ENCODE measurements around the gene HMCN2. TPM values are rescaled to one million over a fixed set of nuclear protein-coding genes. Genes with fewer than 3 reads are reported as not detected.
"Not testable (repeated sequence)": the region's sequence is repeated elsewhere in the genome, so short reads cannot be mapped to it uniquely, and the experiment has no call there.

HMCN2 gene
- total and polyA plus RNA-seq, 2 donors: 0.90 to 2.2 TPM

DNA sequence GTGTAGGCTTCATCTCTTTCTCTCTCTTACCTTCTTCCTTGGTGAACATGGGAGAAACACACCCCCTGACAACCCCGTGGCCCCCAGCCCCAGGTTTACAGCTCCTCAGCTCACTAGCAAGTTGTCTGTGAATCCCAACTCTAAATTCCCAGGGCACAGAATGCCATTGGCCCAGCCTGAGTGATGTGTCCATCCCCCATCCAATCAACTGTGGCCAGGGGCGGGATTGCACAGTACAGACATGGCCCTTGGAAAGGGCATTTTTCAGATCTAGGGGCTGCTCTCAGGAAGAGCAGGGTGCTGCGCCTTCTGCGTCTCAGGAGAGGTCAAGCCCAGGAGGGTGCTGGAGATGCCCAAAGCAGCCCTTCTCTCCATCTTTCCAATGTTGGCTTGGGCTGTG lies 131.0 kb downstream of the HMCN2 start:
- H3K27me3 ChIP-seq (ENCODE audit: control insufficient read depth in 2 of 2, insufficient read depth in 1 of 2, low read length in 1 of 2): peaks cover 0 to 2% of the 10 kb centered on the region in 2 donors
- no peak for DNase-seq (ENCODE audit: low read depth in 6 of 9, low spot score in 9 of 9)
- 97% methylated on average over 4 of the region's 4 CpGs for WGBS

DNA sequence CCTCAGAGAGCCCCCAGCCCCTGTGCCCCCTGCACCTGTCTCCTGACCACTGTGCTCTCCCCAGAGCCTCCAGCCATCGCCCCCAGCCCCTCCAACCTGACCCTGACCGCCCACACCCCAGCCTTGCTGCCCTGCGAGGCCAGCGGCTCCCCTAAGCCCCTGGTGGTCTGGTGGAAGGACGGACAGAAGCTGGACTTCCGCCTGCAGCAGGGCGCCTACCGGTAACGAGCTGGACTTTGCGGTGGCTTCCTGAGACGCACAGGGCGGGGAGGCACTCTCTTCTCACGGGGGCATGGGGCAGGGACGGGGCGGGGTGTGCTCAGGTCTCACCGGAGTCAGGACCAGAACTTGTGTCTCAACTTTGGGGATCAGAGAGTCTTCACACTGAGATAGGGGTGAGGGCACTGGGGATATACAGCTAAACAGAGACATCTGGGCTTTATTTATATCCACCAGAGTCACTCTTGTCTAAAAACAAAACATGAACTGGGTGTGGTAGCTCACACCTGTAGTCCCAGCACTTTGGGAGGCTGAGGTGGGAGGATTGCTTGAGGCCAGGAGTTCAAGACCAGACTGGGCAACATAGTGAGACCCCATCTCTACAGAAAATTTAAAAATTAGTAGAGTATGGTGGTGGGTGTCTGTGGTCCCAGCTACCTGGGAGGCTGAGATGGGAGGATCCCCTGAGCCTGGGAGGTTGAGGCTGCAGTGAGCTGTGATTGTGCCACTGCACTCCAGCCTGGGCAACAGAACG lies 133.1 kb downstream of the HMCN2 start:
- H3K36me3 ChIP-seq (ENCODE audit: control insufficient read depth in 2 of 2, insufficient read depth in 2 of 2, low read length in 1 of 2): no peaks in the 10 kb centered on the region
- WGBS: 91% methylated on average over 17 of the region's 17 CpGs
- no peaks in the 10 kb centered on the region for H3K4me1 ChIP-seq (ENCODE audit: control insufficient read depth in 2 of 2, insufficient read depth in 2 of 2, low read length in 2 of 2)
- no peak overlapping the region for H3K4me3 ChIP-seq (ENCODE audit: low read length in 2 of 2)
- no peak for DNase-seq (ENCODE audit: low read depth in 6 of 9, low spot score in 9 of 9)
- peaks cover 0 to 2% of the 10 kb centered on the region in 2 donors for H3K27me3 ChIP-seq (ENCODE audit: control insufficient read depth in 2 of 2, insufficient read depth in 1 of 2, low read length in 1 of 2)
- no peaks in the 10 kb centered on the region for H3K9me3 ChIP-seq (ENCODE audit: control insufficient read depth in 2 of 2, insufficient read depth in 1 of 2, low read length in 1 of 2)
- H3K27ac ChIP-seq (ENCODE audit: low read depth in 1 of 2, low read length in 1 of 2): no peak overlapping the region

More for the DNA sequence above, 131.0 kb downstream of the HMCN2 start:
- Histone ChIP-seq H3K27ac (ENCODE audit: low read depth in 1 of 2, low read length in 1 of 2) (no peak overlapping the region), H3K9me3 (ENCODE audit: control insufficient read depth in 2 of 2, insufficient read depth in 1 of 2, low read length in 1 of 2) (no peaks in the 10 kb centered on the region), H3K36me3 (ENCODE audit: control insufficient read depth in 2 of 2, insufficient read depth in 2 of 2, low read length in 1 of 2) (no peaks in the 10 kb centered on the region), H3K4me1 (ENCODE audit: control insufficient read depth in 2 of 2, insufficient read depth in 2 of 2, low read length in 2 of 2) (no peaks in the 10 kb centered on the region), H3K4me3 (ENCODE audit: low read length in 2 of 2) (no peak overlapping the region)

DNA sequence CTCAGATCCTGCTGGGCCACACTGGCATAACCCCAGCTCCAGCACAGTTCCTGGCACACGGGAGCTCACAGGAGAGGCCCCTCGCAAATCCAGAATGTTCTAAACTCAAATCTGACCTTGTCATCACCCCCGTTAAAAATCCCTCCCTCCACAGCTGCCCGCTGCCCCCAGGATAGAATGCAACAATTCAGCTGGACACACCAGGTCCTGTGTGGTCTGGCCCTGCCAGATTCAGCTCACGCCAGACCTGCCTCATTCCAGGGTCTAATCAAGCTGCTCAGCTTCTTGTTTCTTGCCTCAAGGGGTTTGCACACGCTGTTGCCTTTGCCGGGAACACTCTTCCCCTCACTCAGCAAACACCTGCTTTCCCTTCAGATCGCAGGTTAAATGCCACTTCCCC lies 134.2 kb downstream of the HMCN2 start:
- Histone ChIP-seq H3K36me3 (ENCODE audit: control insufficient read depth in 2 of 2, insufficient read depth in 2 of 2, low read length in 1 of 2) (no peaks in the 10 kb centered on the region), H3K27me3 (ENCODE audit: control insufficient read depth in 2 of 2, insufficient read depth in 1 of 2, low read length in 1 of 2) (peaks cover 0 to 2% of the 10 kb centered on the region in 2 donors), H3K4me1 (ENCODE audit: control insufficient read depth in 2 of 2, insufficient read depth in 2 of 2, low read length in 2 of 2) (no peaks in the 10 kb centered on the region), H3K9me3 (ENCODE audit: control insufficient read depth in 2 of 2, insufficient read depth in 1 of 2, low read length in 1 of 2) (no peaks in the 10 kb centered on the region), H3K27ac (ENCODE audit: low read depth in 1 of 2, low read length in 1 of 2) (no peak overlapping the region), H3K4me3 (ENCODE audit: low read length in 2 of 2) (no peak overlapping the region)
- DNase-seq (ENCODE audit: low read depth in 6 of 9, low spot score in 9 of 9): no peak
- WGBS: 81% methylated on average over 8 of the region's 8 CpGs

DNA sequence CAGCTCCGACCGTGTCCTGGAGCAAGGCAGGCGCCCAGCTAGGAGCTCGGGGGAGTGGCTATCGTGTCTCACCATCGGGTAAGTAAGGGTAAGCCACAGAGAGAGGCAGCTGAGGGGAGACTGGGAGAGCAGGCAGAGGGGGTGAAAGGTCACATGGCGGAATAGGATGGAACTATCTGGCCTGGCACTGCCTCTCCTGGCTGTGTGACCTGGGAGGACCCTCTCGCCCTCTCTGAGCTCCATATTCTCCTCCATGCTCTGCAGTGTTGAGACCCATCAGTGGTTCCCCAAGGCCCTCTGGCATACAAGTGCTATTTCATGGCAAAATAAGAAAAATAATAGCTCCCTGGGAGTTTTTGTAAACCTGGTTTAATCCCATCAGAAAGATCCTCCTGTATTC lies 135.3 kb downstream of the HMCN2 start:
- Histone ChIP-seq H3K27me3 (ENCODE audit: control insufficient read depth in 2 of 2, insufficient read depth in 1 of 2, low read length in 1 of 2) (peaks cover 0 to 2% of the 10 kb centered on the region in 2 donors), H3K36me3 (ENCODE audit: control insufficient read depth in 2 of 2, insufficient read depth in 2 of 2, low read length in 1 of 2) (no peaks in the 10 kb centered on the region), H3K4me1 (ENCODE audit: control insufficient read depth in 2 of 2, insufficient read depth in 2 of 2, low read length in 2 of 2) (no peaks in the 10 kb centered on the region), H3K4me3 (ENCODE audit: low read length in 2 of 2) (no peak overlapping the region), H3K9me3 (ENCODE audit: control insufficient read depth in 2 of 2, insufficient read depth in 1 of 2, low read length in 1 of 2) (no peaks in the 10 kb centered on the region), H3K27ac (ENCODE audit: low read depth in 1 of 2, low read length in 1 of 2) (no peak overlapping the region)
- WGBS: 97% methylated on average over 8 of the region's 8 CpGs
- no peak for DNase-seq (ENCODE audit: low read depth in 6 of 9, low spot score in 9 of 9)

DNA sequence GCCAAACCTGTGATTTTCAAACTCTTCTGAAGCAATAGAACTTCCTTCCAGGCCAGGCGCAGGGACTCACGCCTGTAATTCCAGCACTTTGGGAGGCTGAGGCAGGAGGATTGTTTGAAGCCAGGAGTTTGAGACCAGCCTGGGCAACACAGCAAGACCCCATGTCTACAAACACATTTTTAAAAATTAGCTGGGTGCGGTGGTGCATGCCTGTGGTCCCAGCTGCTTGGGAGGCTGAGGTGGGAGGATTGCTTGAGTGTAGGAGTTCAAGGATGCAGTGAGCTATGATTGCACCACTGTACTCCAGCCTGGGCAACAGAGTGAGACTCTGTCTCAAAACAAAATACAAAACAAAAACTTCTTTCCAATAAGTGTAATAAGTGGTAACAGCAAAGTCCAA lies 136.2 kb downstream of the HMCN2 start:
- DNase-seq (ENCODE audit: low read depth in 6 of 9, low spot score in 9 of 9); H3K27ac ChIP-seq (ENCODE audit: low read depth in 1 of 2, low read length in 1 of 2); H3K4me3 ChIP-seq (ENCODE audit: low read length in 2 of 2); H3K4me1 ChIP-seq (ENCODE audit: control insufficient read depth in 2 of 2, insufficient read depth in 2 of 2, low read length in 2 of 2); H3K27me3 ChIP-seq (ENCODE audit: control insufficient read depth in 2 of 2, insufficient read depth in 1 of 2, low read length in 1 of 2); H3K36me3 ChIP-seq (ENCODE audit: control insufficient read depth in 2 of 2, insufficient read depth in 2 of 2, low read length in 1 of 2); H3K9me3 ChIP-seq (ENCODE audit: control insufficient read depth in 2 of 2, insufficient read depth in 1 of 2, low read length in 1 of 2): not testable (repeated sequence)
- WGBS: 97% methylated on average over 3 of the region's 3 CpGs

DNA sequence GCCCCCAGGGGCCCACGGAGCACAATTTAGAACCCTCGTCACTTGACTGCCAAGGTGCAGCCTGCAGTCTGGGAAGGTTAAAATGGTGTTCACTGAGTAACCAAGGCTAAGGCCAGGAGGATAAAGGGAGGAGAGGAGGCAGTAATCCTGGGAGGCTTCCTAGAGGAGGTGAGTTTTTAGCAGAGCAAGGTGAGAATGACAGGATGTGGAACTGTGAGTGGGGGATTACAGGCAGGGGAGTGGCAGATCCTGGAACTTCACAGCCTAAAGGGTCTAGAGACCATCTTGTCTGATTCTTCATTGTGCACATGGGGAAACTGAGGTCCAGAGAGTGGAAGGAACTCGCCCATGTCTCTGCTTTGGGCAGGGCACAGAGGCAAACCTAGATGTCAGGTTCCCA lies 136.7 kb downstream of the HMCN2 start:
- H3K4me1 ChIP-seq (ENCODE audit: control insufficient read depth in 2 of 2, insufficient read depth in 2 of 2, low read length in 2 of 2): no peaks in the 10 kb centered on the region
- no peak for DNase-seq (ENCODE audit: low read depth in 6 of 9, low spot score in 9 of 9)
- H3K27ac ChIP-seq (ENCODE audit: low read depth in 1 of 2, low read length in 1 of 2): no peak overlapping the region
- no peaks in the 10 kb centered on the region for H3K9me3 ChIP-seq (ENCODE audit: control insufficient read depth in 2 of 2, insufficient read depth in 1 of 2, low read length in 1 of 2)
- H3K36me3 ChIP-seq (ENCODE audit: control insufficient read depth in 2 of 2, insufficient read depth in 2 of 2, low read length in 1 of 2): no peaks in the 10 kb centered on the region
- H3K27me3 ChIP-seq (ENCODE audit: control insufficient read depth in 2 of 2, insufficient read depth in 1 of 2, low read length in 1 of 2): peaks cover 0 to 2% of the 10 kb centered on the region in 2 donors
- 98% methylated on average over 3 of the region's 3 CpGs for WGBS
- H3K4me3 ChIP-seq (ENCODE audit: low read length in 2 of 2): no peak overlapping the region

DNA sequence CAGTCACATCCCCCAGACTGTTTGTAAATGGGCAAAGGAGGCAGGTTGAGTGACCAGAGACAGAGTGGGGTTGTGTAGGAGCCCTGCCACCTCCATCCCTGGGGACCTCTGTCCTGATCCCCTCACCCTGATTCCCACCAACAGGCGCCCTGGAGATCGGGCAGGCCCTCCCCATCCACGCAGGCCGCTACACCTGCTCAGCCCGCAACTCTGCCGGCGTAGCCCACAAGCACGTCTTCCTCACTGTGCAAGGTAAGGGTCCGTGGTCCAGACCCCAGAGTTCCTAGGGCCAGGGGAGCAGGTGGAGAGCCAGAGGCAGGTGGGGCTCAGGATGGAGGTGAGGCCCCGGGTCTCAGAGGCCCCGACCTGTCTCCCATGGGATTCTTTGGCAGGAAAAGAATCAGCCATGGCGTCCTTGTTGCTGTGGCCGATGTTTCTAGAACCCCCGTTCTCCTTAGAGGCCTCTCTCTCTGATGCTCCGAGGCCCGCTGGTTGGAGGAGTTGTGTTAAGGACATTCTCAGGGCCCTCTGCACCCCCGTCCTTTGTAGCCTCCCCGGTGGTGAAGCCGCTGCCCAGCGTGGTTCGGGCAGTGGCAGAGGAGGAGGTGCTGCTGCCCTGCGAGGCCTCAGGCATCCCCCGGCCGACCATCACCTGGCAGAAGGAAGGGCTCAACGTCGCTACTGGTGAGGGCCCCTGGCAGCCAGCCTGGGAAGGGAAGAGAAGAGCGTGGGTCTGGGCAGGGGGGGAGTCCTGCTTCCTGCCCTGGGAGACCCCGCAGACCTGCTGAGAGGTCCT lies 137.3 kb downstream of the HMCN2 start:
- WGBS: 89% methylated on average over 28 of the region's 28 CpGs
- Histone ChIP-seq H3K4me3 (ENCODE audit: low read length in 2 of 2) (no peak overlapping the region), H3K27me3 (ENCODE audit: control insufficient read depth in 2 of 2, insufficient read depth in 1 of 2, low read length in 1 of 2) (peaks cover 0 to 2% of the 10 kb centered on the region in 2 donors), H3K27ac (ENCODE audit: low read depth in 1 of 2, low read length in 1 of 2) (no peak overlapping the region), H3K4me1 (ENCODE audit: control insufficient read depth in 2 of 2, insufficient read depth in 2 of 2, low read length in 2 of 2) (no peaks in the 10 kb centered on the region), H3K36me3 (ENCODE audit: control insufficient read depth in 2 of 2, insufficient read depth in 2 of 2, low read length in 1 of 2) (no peaks in the 10 kb centered on the region), H3K9me3 (ENCODE audit: control insufficient read depth in 2 of 2, insufficient read depth in 1 of 2, low read length in 1 of 2) (no peaks in the 10 kb centered on the region)
- no peak for DNase-seq (ENCODE audit: low read depth in 6 of 9, low spot score in 9 of 9)

DNA sequence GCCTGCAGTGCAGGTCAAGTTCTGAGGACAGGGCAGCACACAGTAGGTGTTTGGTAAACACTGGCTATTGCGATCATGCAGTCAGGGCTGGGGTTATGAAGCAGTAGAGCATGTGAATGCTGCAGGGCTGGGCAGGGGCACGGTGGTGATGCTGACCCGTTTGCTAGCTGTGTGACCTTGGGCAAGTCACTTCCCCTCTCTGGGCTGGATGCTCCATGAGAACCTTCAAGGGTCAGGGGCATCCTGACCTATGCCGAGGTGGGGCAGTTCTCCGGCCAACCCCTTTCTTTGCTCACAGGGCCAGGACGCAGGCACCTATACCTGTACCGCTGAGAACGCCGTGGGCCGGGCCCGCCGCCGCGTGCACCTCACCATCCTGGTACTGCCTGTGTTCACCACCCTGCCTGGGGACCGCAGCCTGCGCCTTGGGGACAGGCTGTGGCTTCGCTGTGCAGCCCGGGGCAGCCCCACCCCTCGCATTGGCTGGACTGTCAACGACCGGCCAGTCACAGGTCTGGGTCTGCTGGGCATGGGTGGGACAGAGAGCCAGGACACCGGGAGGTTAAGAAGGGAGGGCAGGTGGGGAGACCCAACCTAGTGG lies 140.2 kb downstream of the HMCN2 start:
- 97% methylated on average over 22 of the region's 22 CpGs for WGBS
- DNase-seq (ENCODE audit: low read depth in 6 of 9, low spot score in 9 of 9): no peak
- Histone ChIP-seq H3K27me3 (ENCODE audit: control insufficient read depth in 2 of 2, insufficient read depth in 1 of 2, low read length in 1 of 2) (no peaks in the 10 kb centered on the region), H3K4me1 (ENCODE audit: control insufficient read depth in 2 of 2, insufficient read depth in 2 of 2, low read length in 2 of 2) (no peaks in the 10 kb centered on the region), H3K27ac (ENCODE audit: low read depth in 1 of 2, low read length in 1 of 2) (no peak overlapping the region), H3K4me3 (ENCODE audit: low read length in 2 of 2) (no peak overlapping the region), H3K36me3 (ENCODE audit: control insufficient read depth in 2 of 2, insufficient read depth in 2 of 2, low read length in 1 of 2) (no peaks in the 10 kb centered on the region), H3K9me3 (ENCODE audit: control insufficient read depth in 2 of 2, insufficient read depth in 1 of 2, low read length in 1 of 2) (no peaks in the 10 kb centered on the region)

DNA sequence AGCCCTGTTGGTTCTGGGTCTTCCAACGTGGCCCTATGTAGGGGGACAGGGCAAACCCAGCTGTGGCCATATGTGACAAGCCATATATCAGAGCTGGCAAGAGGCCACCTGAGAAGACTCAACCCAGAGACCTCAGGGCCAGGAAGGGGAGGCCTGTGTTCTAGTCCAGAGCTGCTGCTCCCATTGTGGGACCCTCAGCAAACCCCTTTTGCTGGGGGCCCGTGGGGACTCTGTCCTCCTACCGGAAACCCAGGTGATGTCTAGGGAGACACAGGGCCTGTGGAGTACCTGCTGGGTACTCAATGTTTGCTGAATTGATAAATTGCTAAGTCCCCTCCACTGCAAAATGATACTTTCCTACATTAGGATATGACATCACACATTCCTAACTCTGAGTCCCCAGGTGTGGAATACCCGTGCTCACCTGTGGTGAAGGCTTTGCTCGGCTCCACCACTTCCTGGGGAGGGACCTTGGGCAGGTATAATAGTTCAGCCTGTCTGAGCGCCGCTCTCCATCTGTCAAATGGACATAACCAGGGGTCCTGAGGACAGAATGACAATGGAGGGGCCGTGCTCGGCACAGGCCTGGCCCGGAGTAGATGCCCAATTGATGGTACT lies 140.8 kb downstream of the HMCN2 start:
- H3K4me3 ChIP-seq (ENCODE audit: low read length in 2 of 2): no peak overlapping the region
- no peak overlapping the region for H3K27ac ChIP-seq (ENCODE audit: low read depth in 1 of 2, low read length in 1 of 2)
- no peak for DNase-seq (ENCODE audit: low read depth in 6 of 9, low spot score in 9 of 9)
- WGBS: 90% methylated on average over 10 of the region's 10 CpGs
- H3K9me3 ChIP-seq (ENCODE audit: control insufficient read depth in 2 of 2, insufficient read depth in 1 of 2, low read length in 1 of 2): no peaks in the 10 kb centered on the region
- H3K36me3 ChIP-seq (ENCODE audit: control insufficient read depth in 2 of 2, insufficient read depth in 2 of 2, low read length in 1 of 2): no peaks in the 10 kb centered on the region
- H3K27me3 ChIP-seq (ENCODE audit: control insufficient read depth in 2 of 2, insufficient read depth in 1 of 2, low read length in 1 of 2): no peaks in the 10 kb centered on the region
- H3K4me1 ChIP-seq (ENCODE audit: control insufficient read depth in 2 of 2, insufficient read depth in 2 of 2, low read length in 2 of 2): no peaks in the 10 kb centered on the region
